ENCODE measurements around the gene ABCD1.

Gene ABCD1

DNA sequence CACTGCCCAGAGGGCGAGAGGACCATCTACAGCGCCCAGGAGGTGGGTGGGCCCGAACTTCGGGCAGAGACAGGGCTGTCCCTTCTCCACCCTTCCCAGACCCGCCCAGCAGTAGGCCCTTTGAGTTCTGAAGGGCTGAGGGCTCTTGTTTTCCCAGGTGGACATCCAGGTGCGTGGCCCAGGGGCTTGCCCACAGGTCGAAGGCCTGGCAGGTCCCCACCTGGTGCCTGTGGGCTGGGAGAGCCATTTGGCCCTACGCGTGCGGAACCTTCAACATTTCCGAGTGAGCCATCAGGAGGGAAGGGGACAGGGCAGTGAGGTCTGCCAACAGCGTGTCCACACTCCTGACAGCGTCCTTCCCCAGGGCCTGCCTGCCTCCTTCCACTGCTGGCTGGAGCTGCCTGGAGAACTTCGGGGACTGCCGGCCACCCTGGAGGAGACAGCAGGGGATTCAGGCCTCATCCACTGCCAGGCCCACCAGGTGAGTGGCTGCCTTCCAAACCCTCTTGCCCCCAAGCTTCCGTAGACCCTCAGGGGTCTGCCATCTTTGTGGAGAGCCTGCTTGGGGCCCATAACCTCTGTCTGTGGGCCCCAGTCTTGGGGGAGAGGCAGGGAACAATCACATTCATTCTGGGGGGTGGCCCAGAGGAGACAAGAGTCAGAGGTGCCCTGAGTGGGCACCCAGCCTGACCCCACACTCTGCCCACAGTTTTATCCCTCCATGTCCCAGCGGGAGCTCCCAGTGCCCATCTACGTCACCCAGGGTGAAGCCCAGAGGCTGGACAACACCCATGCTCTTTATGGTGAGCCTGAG is 46.2 kb downstream of the ABCD1 start:
- DNase-seq (ENCODE audit: insufficient read length, low spot score), result no peak

DNA sequence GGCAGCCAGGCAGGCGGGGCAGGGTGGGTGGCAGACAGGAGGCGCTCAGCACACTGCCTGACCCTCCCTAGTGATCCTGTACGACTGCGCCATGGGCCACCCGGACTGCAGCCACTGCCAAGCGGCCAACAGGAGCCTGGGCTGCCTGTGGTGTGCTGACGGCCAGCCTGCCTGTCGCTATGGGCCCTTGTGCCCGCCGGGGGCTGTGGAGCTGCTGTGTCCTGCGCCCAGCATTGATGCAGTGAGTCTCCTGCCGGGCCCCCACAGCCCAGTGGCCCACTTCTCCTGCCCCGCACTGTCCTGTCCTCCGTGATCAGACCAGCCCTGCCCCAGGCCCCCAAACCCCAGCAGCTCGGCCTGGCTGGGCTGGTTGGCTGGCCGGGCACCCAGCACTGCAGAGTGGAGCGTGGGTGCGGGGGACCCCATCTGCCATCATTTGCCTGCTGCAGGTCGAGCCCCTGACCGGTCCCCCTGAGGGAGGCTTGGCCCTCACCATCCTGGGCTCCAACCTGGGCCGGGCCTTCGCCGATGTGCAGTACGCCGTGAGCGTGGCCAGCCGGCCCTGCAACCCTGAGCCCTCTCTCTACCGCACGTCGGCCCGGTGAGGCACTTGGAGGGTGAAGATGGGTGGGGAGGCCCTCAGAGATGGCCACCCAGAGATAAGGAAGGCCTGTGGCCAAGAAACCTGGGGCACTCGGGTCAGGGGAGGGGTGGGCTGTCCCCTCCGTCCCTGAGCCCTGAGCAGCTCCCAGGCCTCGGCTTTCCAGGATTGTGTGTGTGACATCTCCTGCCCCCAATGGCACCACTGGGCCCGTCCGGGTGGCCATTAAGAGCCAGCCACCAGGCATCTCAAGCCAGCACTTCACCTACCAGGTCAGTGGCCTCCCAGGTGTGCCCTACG is 47.0 kb downstream of the ABCD1 start:
- DNase-seq (ENCODE audit: insufficient read length, low spot score) (no peak), FAIRE-seq (no peak)

More for the DNA sequence above, 46.2 kb downstream of the ABCD1 start:
- FAIRE-seq, result no peak

DNA sequence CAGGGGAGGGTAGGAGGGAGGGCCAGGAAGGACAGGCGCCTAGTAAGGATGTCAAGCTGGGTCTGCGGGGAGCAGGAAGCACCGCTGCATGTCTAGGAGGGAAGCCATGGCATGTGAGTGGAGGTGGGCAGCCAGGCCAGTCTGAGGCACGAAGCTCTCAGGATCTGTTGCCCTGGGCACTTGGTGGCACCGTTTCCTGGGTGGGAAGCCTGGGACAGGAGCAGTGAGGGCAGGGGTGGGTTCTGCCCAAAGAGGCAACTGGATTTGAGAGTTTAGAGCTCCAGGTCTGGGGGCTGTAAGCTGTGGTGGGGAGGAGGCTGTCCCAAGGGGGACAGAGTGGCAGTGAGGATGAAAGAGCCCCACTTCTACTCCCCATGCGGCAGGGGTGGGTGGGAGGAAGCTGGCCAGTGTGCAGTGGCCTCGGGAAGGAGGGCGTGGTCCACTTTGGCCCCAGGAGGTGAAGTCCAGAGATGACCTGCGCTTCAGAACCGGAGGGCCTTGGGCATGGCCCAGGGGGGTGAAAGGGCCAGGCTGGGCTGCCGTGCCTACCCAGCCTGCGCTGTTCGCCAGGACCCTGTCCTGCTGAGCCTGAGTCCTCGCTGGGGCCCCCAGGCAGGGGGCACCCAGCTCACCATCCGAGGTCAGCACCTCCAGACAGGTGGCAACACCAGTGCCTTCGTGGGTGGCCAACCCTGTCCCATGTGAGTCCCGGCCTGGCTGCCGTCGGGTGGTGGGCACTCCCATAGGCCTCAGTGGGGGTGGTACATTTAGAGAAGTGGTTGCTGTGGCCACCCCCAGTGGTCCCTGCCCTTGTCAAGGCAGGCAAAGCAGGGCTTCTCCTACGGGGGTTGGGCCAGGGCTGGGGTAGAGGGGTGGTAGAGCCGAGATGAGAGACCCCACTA is 47.9 kb downstream of the ABCD1 start:
- no peak for DNase-seq (ENCODE audit: insufficient read length, low spot score)
- FAIRE-seq, result no peak

DNA sequence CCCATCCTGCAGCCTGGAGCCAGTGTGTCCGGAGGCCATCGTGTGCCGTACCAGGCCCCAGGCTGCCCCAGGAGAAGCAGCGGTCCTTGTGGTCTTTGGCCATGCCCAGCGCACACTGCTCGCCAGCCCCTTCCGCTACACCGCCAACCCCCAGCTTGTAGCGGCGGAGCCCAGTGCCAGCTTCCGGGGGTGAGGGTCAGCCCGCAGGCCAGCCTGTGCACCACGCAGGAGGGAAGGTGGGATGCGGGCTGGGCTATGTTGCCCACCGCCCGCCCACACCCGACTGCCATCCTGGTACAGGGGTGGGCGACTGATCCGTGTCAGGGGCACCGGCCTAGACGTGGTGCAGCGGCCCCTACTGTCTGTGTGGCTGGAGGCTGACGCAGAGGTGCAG is 48.6 kb downstream of the ABCD1 start:
- DNase-seq (ENCODE audit: insufficient read length, low spot score) (no peak), FAIRE-seq (no peak)

DNA sequence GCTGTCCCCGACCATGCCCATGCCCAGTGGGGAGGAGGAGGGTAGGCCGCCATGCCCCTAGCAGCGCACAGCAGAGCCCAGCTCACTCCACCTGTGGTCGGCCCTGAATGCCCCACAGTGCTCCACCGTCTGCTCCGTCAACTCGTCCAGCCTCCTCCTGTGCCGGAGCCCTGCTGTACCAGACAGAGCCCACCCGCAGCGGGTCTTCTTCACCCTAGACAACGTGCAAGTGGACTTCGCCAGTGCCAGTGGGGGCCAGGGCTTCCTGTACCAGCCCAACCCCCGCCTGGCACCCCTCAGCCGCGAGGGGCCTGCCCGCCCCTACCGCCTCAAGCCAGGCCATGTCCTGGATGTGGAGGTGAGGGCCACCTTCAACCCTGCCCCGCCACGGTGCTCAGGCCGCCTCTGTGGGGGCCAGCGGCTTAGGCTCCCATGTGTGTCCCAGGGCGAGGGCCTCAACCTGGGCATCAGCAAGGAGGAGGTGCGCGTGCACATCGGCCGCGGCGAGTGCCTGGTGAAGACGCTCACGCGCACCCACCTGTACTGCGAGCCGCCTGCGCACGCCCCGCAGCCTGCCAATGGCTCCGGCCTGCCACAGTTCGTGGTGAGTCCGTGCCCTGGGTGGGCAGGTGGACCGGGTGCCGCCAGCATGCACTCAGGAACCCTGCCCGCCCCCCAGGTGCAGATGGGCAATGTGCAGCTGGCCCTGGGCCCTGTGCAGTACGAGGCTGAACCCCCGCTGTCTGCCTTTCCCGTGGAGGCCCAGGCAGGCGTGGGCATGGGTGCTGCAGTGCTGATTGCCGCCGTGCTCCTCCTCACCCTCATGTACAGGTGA is 49.3 kb downstream of the ABCD1 start:
- FAIRE-seq (no peak), DNase-seq (ENCODE audit: insufficient read length, low spot score) (no peak)

DNA sequence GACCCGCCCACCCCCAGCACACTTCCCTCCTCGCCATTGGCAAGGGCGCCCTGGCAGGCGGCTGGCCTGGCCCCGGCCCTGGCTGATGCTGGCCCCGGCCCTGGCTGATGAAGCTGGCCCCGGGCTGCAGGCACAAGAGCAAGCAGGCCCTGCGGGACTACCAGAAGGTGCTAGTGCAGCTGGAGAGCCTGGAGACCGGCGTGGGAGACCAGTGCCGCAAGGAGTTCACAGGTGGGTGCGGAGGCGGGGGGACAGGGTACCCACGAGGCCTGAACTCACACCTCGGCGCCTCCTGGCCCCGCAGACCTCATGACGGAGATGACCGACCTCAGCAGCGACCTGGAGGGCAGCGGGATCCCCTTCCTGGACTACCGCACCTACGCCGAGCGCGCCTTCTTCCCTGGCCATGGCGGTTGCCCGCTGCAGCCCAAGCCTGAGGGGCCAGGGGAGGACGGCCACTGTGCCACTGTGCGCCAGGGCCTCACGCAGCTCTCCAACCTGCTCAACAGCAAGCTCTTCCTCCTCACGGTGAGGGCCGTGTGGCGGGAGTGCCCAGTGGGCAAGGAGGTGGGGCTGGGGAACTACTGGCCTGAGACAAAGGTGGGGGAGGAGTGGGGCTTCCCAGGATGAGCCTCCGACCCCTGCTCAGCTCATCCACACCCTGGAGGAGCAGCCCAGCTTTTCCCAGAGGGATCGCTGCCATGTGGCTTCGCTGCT is 50.1 kb downstream of the ABCD1 start:
- FAIRE-seq, result no peak

DNA sequence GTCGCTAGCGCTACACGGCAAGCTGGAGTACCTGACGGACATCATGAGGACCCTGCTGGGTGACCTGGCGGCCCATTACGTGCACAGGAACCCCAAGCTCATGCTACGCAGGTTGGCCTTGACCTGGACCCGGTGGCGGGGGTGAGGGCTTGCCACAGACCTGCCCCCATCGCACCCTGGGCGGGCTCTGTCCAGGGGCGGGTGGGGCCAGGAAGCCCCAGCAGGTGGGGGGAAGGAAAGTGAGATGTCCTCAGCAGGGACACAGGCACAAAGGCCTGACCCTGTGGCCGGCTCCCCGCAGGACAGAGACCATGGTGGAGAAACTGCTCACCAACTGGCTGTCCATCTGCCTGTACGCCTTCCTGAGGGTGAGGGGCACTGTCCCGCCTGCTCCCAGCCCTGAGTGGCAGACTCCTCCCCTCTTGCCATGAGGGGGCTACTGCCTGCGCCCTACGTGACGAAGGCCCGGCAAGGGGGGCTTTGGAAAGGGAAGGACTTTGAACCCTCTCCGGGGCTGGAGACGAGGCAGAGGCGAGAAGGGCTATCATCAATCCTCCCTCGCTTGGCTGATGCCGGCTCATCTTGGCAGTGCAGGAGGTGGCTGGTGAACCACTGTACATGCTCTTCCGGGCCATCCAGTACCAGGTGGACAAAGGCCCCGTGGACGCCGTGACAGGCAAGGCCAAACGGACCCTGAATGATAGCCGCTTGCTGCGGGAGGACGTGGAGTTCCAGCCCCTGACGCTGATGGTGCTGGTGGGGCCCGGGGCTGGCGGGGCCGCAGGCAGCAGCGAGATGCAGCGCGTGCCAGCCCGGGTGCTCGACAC is 50.9 kb downstream of the ABCD1 start:
- no peak for DNase-seq (ENCODE audit: insufficient read length, low spot score)
- FAIRE-seq, result no peak

More for the DNA sequence above, 50.1 kb downstream of the ABCD1 start:
- no peak for DNase-seq (ENCODE audit: insufficient read length, low spot score)

DNA sequence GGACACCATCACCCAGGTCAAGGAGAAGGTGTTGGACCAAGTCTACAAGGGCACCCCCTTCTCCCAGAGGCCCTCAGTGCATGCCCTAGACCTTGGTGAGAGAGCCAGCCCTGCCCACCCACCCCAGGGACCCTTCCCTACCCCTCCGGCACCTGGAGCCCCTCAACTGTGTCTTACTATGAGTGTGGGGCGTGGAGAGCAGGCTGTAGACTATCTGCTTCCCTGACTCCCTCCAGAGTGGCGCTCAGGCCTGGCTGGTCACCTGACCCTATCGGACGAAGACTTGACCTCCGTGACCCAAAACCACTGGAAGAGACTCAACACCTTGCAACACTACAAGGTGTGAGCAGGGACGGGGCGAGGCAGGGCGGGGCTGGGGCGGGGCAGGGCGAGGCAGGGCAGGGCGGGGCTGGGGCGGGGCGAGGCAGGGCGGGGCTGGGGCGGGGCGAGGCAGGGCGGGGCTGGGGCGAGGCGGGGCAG is 51.5 kb downstream of the ABCD1 start:
- DNase-seq (ENCODE audit: insufficient read length, low spot score) (no peak), FAIRE-seq (no peak)

DNA sequence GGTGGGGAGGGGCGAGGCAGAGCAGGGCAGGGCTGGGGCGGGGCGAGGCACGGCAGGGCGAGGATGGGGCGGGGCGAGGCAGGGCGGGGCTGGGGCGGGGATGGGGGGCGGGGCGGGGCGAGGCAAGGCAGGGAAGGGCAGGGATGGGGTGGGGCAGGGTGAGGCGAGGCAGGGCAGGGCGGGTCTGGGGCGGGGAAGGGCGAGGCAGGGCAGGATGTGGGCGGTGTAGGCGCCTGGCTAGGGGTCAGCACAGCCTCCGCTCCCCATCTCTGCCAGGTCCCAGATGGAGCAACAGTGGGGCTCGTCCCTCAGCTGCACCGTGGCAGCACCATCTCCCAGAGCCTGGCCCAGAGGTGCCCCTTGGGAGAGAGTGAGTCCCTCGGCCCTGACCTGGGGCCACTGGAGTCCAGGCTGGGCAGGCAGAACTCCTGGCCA is 52.0 kb downstream of the ABCD1 start:
- no peak for FAIRE-seq
- no peak for DNase-seq (ENCODE audit: insufficient read length, low spot score)

DNA sequence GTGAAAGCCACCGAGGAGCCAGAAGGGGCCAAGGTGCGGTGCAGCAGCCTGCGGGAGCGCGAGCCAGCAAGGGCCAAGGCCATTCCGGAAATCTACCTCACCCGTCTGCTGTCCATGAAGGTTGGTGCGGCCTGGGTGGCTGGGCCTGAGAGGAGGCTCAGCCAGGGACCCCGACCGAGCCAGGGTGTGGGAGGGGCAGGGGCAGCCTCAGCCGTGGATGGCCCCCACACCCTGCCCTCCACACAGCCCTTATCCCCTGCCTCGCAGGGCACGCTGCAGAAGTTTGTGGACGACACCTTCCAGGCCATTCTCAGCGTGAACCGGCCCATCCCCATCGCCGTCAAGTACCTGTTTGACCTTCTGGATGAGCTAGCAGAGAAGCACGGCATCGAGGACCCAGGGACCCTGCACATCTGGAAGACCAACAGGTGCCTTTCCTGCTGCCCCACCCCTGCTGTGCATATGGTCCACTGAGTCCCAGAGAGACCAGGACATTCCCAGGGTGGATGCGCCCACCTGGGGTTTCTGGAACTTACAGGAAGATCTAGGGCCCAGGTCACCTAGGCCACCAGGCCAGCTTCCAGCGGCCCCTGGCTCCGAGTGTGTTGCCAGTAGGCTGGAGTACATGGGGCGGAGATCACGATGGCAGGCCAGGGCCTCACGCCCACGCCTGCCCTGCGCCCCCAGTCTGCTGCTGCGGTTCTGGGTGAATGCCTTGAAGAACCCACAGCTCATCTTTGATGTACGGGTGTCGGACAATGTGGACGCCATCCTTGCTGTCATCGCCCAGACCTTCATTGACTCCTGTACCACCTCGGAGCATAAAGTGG is 52.8 kb downstream of the ABCD1 start:
- FAIRE-seq (no peak), DNase-seq (ENCODE audit: insufficient read length, low spot score) (no peak)

DNA sequence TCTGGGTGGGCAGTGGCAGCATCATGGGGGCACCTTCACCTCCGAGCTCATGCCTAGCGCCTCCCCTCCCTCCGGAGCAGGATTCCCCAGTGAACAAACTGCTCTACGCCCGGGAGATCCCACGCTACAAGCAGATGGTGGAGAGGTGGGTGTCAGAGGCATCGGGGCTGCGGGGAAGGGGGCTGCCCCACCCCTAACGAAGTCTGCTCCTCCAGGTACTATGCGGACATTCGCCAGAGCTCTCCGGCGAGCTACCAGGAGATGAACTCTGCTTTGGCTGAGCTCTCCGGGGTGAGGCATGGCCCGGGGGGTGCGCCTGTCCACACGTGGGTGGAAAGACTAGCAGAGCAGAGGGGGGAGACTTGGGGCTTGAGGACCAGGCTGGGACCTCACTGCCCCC is 53.5 kb downstream of the ABCD1 start:
- FAIRE-seq (no peak), DNase-seq (ENCODE audit: insufficient read length, low spot score) (no peak)

DNA sequence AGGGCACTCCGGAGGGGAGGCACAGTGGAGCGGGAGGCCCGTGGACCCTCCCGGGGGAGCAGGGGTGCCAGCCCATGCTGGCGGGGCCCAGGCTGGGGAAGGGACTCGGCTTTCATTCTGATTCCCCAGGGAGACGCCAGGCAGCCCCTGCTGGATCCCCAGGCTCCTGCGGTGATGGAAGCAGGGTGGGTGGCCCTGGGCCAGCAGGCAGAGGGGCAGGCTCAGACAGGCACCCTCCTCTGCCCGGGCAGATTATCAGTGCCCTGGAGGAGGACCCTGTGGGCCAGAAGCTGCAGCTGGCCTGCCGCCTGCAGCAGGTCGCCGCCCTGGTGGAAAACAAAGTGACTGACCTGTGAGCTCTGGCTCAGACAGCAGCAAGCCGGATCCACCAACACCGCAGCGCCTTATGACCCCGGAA is 54.0 kb downstream of the ABCD1 start:
- no peak for DNase-seq (ENCODE audit: insufficient read length, low spot score)
- FAIRE-seq, result no peak

DNA sequence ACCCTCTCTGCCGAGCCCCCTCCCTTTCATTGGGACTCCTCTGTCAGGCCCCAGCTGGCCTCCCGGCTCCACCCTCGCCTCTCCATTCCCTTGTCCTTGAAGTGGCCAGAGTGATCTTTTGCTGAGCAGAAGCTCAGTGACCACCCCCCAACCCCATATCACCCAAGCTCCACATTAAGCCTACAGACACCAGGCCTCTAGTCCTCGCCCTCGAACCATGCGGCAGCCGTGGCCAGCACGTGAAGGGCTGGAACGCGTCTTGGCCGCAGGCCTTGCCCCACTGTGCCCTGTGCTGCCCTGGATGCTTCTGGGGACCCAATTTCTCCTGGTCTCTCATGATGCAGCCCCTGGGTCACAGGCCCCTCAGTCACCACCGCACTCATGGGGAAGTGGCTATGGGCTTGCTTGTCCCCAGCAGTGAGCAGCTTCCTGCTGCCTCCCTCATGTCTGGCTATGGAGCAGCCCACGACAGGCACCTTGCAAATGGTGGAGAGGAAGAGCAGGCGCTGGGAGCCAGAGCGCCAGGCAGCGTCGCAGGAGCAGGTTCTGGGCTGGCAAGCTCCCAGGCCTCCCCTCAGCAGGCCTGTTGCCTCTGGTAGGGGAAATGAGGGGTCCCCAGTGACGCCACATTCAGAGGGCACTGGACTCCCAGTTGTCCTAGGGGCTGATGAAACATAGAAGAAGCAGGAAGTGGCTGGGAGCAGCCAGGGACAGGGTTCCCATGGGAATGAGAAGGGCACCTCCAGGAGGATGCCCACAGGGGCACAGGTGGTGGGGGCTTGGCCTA is 55.4 kb downstream of the ABCD1 start:
- FAIRE-seq, result no peak
- no peak for DNase-seq (ENCODE audit: insufficient read length, low spot score)

DNA sequence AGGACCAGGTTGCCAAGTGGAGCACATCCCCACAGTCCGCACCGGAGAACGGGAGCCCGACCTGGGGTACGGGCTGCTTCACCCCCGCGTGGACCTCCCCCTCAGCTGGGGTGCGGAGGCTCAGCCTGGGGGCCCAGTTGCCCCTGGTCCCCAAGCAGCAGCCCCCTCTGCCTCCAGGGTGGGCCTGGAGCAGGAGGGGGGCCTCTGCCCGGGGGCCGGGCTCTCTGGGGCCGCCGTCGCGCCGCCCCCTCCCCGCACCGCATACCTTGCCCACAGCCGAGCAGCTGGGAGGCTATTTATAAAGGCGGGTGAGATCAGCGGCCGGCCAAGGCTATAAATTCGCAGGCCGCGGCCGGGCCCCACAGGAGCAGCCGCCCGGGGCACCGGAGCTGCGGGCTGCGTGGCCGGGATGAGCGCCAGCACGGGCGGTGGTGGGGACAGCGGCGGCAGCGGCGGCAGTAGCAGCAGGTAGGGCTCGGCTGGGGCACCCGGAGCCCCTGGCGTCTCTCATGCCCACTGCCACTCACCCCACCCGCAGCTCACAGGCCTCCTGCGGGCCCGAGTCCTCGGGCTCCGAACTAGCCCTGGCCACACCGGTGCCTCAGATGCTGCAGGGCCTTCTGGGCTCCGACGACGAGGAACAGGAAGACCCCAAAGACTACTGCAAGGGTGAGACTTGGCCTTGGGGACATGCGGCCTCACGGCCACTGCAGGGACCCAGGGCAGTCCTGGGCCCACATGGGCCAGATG is 56.2 kb downstream of the ABCD1 start, which contains the start of gene SRPK3:
SRPK3 (plus strand) TSS at position 364 of the 750 bp plus-strand sequence; CDS start at position 410, 46 bp downstream.
- FAIRE-seq (no peak), DNase-seq (ENCODE audit: insufficient read length, low spot score) (no peak)

DNA sequence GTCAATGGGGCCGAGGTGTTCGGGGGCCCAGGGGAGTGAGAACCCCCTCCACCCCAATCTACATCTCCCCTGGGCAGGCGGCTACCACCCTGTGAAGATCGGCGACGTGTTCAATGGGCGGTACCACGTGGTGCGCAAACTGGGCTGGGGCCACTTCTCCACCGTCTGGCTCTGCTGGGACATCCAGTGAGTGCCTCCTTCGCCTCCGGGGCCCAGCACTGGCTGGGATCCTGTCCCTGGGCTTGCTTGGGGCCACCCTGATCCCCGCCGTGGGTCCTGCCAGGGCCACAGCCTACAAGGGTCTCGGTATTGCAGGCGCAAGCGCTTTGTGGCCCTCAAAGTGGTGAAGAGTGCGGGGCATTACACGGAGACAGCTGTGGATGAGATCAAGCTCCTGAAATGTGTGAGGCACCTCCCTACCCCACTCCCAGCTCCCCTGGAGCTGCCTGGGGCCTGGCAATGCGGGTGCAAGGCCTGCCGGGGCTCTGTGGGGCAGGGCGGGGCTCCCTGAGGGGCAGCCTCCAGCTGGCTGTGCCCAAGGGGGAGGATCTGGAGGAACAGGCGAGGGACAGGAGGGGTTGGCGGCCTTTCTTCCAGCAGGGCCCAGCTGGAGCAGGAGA is 56.9 kb downstream of the ABCD1 start:
- DNase-seq (ENCODE audit: insufficient read length, low spot score) (no peak), FAIRE-seq (no peak)
